Kidney epithelial cell (primary cell): Measurements from ENCODE around the gene MYO5A. TPM values are rescaled to one million over a fixed set of nuclear protein-coding genes. Genes with fewer than 3 reads are reported as not detected.
A peak's percentile ranks its signal among the peaks of the same experiment; 100 is the strongest.

ENCODE experiments used
- DNase-seq: peaks from one replicate; pipeline ENCODE4 v3.0.0-alpha.2; 2010; ENCODE audit warnings: low read depth
- H3K27me3 ChIP-seq: 2 replicates; pipeline ENCODE4 v1.6.0; 2011; ENCODE audit warnings: low read length; ENCODE audit not compliant: control insufficient read depth, insufficient read depth
- H3K36me3 ChIP-seq: 2 replicates; pipeline ENCODE4 v1.5.1; 2011; ENCODE audit warnings: low read length; ENCODE audit not compliant: control insufficient read depth, insufficient read depth
- H3K4me3 ChIP-seq: 2 replicates; pipeline ENCODE4 v1.5.1; 2011; ENCODE audit warnings: low read depth, mild to moderate bottlenecking, control low read depth, low read length
- CTCF ChIP-seq: IDR thresholded peaks from 2 replicates; pipeline ENCODE4 v1.5.1; 2011; ENCODE audit warnings: mild to moderate bottlenecking, moderate library complexity, low read length, control low read depth, inconsistent platforms; ENCODE audit not compliant: insufficient read depth, poor library complexity, severe bottlenecking
- total RNA-seq: library from RNA; depleted of rRNA; stranded (reverse); fragments of >200 nt; gene quantifications from 2 replicates; pipeline ENCODE4 v1.2.3, GENCODE V29; 2015

The MYO5A gene
- total RNA-seq, 1 donor from 2014 or later, result 31.4 TPM

GRCh38 chr15:52259503-52259902 lies 269.2 kb downstream of the MYO5A start:
- no peak for DNase-seq
- Histone ChIP-seq H3K4me3 (no peak overlapping the region), H3K27me3 (no peaks in the 10 kb centered on the region), H3K36me3 (no peaks in the 10 kb centered on the region)
- TF ChIP-seq CTCF, result no peak

GRCh38 chr15:52258461-52258860 lies 270.2 kb downstream of the MYO5A start:
- Histone ChIP-seq H3K36me3 (no peaks in the 10 kb centered on the region), H3K4me3 (no peak overlapping the region), H3K27me3 (no peaks in the 10 kb centered on the region)
- no peak for TF ChIP-seq CTCF
- DNase-seq, result no peak

- peak; percentile 69 for DNase-seq
- no peak for TF ChIP-seq CTCF
- Histone ChIP-seq H3K27me3 (no peaks in the 10 kb centered on the region), H3K36me3 (no peaks in the 10 kb centered on the region), H3K4me3 (no peak overlapping the region)
Measured at GRCh38 chr15:52257734-52258062, 271.0 kb downstream of the MYO5A start.

Other genes with a start within 250 kb of the MYO5A start
- gene MYO5C, start 233.1 kb downstream of the MYO5A start, total RNA-seq, result 26.4 and 30.9 TPM in 2 replicates
- 155 and 160 TPM in 2 replicates for gene ARPP19, start 40.1 kb upstream of the MYO5A start, total RNA-seq
- gene ATOSA, start 150.5 kb upstream of the MYO5A start, total RNA-seq, result 10.5 and 18.4 TPM in 2 replicates